ENCODE measurements around the gene KRTAP6-3.

Gene KRTAP6-3, protein sequence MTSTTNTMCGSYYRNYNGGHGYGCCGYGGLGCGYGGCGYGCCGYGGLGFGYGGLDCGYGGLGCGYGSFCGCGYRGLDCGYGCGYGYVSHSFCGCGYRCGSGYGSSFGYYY

DNA sequence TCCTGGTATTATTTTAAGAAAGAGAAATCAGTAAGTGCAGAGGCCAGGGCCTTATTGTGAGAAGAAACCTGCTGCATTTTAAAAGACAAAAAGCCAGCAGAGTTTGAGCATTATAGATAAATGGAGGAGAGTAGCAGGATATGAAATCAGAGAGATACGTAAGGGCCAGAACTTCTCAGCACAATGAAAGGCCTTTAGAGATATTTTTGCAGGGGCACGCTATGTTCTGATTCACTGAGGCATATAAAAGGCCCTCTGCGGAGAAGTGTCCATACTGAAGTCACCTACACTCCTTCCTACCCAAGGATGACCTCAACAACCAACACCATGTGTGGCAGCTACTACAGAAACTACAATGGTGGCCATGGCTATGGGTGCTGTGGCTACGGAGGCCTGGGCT is at the start of gene KRTAP6-3:
KRTAP6-3 (plus strand) TSS at position 301 of the 400 bp plus-strand sequence; CDS start at position 307, 6 bp downstream.
- no peak for DNase-seq

DNA sequence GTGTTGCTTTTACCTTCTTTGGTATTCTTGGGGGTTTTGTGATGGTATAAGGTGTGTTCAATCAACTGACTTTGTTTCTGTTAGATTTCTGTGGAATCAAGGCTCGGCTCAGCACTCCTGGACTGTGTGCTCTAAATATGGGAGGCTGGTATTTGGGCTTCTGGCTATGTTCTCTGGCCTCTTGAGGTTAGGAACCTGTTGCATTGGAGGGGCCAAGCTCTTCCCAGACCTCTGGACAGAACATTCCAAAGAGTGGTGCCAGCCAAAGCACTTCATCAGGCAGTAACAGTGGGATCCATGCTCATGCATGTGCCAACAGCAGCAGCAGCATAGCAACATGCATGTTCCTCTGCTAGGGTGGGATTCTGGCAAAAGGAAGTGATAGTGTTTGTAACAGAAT is 39.5 kb upstream of the KRTAP6-3 start:
- DNase-seq: no peak

DNA sequence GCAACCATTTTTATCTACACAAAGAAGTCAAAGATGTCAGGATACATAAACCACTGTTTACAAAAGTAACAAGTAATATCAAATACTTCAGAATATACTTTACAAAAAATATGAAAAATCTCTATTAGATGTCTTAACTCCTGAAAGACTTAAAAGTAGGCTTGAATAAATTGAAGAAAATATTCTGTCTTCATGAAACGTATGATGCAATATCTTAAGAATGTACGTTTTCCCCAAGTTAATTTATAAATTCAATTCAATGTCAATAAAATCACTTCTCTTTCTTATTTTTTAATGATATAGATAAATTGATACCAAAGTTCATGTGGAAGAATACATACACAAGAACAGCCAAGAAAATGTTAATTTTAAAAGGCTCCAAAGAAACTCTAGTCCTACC is 37.1 kb upstream of the KRTAP6-3 start:
- no peak for DNase-seq

DNA sequence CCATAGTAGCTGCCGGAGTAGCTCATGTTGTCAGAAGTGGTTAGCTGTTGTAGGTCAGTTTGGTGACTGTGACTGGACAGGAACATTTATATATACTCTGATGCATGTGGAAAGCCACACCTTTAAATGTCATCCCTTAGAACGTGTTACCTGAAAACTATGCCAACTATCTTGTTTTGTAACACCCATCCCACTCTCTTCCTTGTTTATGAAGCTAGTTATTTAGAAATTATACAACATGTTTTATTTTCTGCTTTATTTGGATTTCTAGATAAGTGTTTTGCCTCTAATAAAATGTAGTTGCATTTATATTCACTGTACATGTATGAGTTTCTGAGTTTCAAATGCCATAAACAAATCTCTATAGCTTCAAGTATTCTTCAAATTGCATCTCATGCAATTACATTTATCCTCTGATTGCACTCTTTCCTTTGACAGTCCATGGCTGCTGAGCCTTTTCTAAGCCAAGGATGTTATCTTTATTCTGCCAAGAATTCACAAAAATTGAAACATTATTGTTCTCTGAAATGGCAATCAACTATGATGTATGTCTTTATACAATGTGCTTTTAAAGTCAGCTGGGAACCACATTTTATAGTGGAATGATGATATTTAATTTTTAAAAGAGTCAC is 30.9 kb upstream of the KRTAP6-3 start, which contains the start of gene KRTAP19-7:
KRTAP19-7 (minus strand) TSS at position 51 of the 632 bp plus-strand sequence; CDS start at position 26, 25 bp downstream.
- no peak for DNase-seq

DNA sequence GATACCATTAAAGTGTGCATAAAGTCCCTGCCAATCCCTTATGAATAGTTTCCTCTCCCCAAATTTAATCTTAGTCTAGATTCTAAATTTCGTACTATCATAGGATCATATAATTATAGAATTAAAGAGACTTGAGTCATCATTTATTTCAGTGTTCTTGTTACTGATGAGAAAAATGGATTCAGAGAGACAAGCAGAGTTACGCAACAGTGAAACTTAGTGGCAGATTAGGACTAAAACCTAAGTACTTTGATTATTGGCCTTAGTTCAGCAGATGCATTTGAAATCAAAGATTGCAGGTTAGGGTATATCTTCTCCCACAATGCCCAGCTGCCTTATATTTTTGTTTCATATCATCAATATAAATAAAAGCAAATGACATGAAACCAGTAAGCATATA is 30.3 kb upstream of the KRTAP6-3 start:
- DNase-seq: no peak

DNA sequence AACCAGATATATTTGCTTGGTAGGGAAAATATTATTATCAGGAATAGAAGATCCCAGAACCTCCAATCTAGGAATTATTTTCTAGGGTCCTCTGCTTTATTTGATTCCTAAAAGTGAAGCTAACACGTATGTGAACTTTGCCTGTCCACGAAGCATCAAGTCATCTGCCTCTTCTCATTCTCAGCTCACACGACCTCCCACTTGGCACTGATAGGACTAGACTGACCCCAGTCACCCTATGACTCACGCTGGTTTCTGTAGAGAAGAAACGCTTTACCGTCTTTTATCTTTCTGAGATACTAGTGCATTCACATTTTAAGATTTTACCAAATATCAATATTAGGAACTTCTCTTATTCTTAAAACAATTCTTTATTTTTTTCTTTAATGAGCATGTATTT is 29.2 kb upstream of the KRTAP6-3 start:
- DNase-seq: no peak

DNA sequence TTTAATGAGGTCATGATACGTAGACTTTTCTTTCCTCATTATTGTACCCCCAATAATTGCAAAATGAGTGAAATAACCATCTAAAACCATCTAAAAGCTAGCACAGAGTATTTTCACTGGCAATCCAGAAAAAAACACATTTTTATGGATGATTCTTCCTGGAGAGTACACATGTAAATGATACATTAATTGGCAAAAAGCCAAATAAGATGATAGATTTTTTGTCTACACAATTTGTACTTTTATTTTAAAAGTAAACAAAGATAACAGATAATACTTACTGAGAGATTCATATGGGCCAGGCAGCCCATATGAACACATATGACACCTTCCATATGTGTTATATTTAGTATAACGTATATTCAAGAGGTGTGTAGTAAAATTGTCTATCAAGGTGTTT is 28.6 kb upstream of the KRTAP6-3 start:
- no peak for DNase-seq

DNA sequence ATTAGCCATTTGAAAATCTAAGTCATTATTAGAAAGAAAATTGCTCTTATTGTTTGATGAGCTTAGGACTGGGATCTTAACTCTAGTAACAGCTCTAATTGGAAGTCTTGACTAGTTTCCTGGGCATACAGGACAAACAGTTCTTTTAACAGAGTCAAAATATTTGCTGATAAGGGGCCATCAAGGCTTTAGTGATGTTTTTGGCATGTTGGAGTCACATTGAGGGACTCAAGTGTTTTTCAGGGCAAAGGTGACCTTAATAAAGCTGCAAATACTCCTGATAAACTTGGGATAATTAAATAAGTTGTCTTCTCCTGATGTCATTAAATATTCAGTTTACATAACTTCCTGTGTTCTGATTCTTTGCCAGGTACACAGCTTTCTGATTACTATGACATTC is 24.6 kb upstream of the KRTAP6-3 start:
- DNase-seq: no peak

DNA sequence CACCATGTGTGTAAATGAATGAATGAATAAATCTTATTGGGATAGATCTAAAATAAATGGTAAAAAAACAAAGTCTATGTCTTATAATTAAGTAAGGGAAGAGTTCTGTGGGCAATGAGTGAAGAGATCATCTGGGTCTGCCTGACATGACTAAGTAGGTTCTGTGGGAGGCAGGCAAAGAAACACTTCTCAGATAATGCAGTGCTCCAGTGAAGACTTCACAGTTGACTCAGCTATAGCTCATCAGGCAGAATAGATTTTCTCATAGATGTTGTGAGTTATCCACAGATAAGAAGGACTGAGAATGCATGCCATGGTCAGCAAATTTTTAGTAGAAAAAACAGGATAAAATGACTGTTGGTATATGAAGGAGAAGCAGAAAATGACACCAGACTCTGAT is 14.5 kb upstream of the KRTAP6-3 start:
- no peak for DNase-seq

DNA sequence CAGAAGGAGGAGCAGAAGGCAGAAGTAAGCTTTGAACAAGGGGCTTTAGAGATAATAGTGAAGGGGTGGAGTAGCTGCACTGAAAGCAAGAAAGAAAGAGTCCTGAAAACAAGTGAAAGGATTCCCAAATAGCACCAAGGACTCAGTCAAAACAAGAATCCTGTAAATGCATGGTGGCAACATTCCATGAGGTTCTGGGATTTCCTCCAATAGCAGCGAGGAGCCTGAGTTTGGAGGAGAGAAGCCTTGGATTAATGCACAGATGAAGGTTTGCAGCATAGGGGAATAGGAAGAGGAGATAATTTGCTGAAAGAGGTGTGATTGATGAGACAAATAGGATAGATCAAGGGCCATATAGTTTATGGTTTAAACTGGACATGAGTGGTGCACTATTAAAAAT is 12.9 kb upstream of the KRTAP6-3 start:
- no peak for DNase-seq

DNA sequence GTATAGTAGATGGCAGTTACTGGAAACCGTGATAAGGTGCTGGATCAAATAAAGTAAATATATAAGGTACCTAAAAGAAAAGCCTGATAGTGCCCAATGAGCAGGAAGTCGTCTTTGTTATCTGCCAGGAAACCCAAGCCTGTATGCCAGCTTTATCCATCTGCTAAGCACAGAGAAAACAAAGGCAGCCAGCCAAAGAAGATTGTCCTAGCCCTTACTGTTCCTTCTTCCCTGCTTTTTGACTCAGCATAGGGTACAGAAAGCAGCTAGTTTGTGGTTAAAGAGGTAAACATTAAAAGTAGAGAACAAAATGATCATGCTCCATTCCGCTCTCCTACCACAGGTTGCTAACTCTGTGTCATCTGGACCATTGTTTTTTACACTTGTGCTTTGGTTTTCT is 12.1 kb upstream of the KRTAP6-3 start:
- no peak for DNase-seq

DNA sequence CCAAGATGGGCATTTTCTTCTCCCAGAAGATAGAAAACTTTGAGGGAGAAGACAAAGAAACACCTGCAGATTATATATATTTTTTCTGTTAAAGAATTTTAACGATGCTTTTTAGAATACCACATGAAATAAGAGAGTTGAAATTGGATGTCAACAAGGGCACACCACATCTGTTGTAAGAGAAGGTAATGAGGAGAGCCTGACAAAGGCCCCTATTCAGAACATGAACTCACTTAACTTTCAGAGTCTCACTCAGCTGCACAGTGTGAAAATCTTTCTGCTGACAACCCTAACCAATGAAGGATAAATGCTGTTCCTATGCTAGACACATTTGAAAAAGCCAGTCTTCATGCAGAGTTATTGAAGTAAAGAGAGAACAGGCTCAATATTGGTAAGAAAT is 9.4 kb upstream of the KRTAP6-3 start:
- DNase-seq: no peak

DNA sequence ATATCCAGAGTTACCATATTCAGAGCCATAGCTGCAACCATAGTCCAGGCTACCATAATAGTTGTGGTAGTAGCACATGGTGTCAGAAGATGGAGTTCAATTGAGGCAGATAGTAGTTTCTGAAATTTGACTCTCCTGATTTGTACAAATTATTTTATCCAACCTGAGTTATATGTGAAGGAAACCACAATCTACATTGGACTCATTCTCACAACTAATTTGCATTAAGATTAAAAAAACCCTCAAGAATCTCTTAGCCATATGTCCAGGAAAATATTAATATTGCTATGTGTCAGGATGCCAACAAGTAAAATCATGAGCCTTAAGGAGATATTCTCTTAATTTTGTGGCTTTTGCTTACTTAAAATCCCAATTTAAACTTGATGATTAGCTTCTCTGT is 1.9 kb upstream of the KRTAP6-3 start, which contains the start of gene KRTAP22-2:
KRTAP22-2 (minus strand) TSS at position 101 of the 400 bp plus-strand sequence.
- DNase-seq: no peak

DNA sequence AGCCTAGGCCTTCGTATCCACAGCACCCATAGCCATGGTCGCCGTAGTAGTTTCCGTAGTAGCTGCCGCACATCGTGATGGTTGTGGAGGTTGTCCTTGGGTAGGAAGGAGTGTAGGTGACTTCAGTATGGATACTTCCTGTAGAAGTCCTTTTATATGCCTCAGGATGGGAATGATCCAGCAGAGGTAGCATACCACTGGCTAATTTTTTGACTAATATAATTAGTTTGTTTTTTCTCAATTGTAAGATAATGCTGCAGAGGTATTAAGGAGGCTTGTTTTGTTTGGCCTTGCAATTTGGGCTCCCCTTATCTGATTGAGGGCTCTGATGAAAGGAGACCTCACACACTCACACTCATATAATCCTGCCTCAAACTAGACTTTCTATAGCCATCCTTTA is 6.6 kb downstream of the KRTAP6-3 start, which contains the start of gene KRTAP6-2:
KRTAP6-2 (minus strand) TSS at position 101 of the 400 bp plus-strand sequence; CDS start at position 73, 28 bp downstream.
- DNase-seq: no peak

DNA sequence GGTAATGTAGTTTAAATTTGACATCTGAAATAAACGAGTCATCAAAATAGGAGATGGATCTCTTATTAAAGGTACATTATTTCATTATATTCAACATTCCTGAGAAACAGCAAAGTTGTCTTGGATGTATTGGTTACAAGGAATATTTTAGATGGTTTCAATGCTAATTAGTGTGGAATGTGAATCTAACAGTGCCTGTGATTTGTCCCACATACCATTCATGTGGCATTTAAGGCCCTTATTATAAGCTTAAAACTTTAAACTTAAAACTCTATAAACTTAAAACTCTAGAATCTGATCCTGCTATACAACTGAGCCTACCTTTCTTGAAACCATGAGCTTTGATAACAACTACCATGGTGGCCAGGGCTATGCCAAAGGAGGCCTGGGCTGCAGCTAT is 8.5 kb downstream of the KRTAP6-3 start, which contains the start of gene KRTAP22-1:
KRTAP22-1 (plus strand) TSS at position 301 of the 400 bp plus-strand sequence.
- DNase-seq: no peak

DNA sequence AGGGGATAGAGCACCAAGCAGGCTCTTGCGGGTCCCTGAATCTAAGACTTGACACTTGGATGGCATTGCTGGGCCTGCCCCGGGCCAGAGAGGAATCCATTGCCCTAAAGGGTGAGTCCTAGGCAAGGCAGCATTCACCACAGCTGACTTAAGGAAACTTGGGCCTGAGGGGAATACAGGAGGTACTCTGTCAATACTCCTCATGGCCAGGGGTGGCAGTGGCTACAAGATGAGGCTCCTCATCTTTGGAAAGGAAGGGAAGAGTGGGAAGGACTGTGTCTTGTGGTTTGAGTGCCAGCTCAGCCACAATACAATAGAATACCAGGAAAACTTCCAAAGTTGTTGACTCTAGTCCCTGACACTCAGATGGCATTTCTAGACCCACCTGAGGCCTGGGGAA is 13.7 kb downstream of the KRTAP6-3 start:
- DNase-seq: no peak

DNA sequence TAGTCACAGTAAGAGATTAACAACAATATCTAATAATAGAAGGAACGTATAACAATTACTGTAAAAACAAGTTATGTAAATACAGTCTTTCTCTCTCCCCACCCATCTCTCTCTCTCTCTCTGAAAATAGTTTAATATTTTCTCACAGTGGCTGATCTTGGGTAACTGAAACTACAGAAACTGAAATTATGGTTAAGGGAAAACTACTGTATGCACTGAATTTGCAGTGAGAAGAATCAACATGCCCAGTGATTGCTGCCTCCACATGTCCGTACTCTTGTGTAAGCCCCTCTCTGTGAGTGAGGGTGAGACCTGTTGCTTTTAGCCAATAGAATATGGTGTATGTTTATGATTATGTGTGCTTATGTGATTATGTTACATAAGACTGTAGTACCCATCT is 19.9 kb downstream of the KRTAP6-3 start:
- no peak for DNase-seq

DNA sequence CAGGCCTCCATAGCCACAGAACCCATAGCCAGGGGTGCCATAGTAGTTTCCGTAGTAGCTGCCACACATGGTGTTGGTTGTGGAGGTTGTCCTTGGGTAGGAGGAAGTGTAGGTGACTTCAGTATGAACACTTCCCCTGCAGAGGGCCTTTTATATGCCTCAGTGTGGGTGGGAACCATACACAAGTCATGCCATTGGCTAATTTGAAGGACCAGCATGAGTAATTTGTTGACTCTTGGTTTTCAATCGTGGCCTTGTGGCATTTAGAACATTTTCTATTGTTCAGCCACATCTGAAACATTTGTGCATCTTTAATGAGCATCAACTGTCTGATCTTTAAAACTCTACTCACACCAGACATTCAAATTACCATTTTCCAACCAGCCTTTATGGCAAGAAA is 21.6 kb downstream of the KRTAP6-3 start, which contains the start of gene KRTAP6-1:
KRTAP6-1 (minus strand) TSS at position 95 of the 400 bp plus-strand sequence; CDS start at position 69, 26 bp downstream.
- DNase-seq: no peak

DNA sequence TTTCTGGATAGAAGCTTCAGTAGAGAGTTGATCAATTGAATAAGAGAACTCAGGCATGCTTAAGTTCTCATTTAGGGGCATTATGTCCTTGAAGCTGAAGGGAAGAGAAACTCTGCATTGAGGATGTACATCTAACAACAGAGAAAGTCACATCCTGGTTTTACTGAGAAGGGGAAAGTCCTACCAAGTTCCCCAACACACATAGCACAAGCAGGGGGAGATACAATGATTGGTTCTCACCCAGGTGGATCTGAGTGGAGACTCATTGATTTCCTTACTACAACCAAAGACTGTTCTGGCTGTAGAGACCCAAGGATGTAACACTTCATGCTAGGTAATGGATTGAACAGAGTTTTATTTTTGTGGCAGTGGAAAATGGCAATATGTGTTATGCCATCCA is 23.0 kb downstream of the KRTAP6-3 start:
- no peak for DNase-seq

DNA sequence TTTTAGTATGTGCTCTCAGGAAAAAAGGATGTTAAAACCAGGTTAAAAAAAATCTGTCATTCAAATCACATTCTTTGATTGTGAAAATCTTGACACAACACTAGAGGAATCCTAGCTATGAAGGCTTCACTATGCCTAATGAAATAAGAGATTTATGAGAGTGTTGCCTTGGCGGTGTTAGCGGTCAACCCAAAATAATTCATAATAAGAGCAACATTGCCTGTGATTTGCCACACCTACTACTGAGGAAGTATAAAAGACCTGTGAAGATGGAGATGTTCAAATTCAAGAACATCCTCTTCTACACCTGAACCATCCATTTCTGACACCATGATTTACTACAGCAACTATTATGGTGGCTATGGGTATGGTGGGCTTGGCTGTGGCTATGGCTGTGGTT is 23.9 kb downstream of the KRTAP6-3 start, which contains the start of gene KRTAP20-1:
KRTAP20-1 (plus strand) TSS at position 301 of the 400 bp plus-strand sequence; CDS start at position 331, 30 bp downstream.
- no peak for DNase-seq

DNA sequence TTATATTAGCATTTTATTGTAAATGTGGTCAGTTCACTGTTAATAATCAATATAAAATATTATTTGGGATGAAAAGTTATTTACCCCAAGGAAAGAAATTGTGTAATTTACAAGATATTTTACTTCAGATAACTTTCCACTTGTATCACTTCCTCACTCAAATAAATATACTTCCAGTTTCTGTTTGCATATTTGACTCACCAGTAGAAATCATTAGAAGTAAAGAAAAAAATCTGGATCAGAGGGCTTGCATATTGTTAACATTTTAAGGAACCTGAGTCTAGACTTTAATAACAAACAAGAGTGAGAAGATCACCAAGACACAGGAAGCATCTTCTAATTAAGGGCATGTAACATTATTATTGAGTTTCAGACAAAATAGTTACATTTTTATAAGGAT is 27.8 kb downstream of the KRTAP6-3 start:
- no peak for DNase-seq

DNA sequence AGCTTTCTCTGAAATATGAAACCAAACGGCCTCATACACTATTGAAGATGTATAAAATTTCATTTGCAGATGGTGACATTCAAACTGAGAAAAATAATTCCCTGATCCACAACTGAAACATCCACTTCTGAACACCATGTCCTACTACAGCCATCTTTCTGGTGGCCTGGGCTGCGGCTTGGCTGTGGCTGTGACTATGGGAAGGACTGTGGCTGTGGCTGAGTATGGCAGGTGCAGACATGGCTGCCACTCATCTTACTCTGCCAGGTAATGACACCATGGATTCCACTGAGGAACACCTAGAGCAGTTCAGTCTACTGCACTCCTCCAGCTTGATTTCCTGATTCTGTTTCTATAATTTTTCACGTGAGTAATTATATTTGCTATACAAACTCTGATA is 28.3 kb downstream of the KRTAP6-3 start, which contains the start of gene KRTAP20-4:
KRTAP20-4 (plus strand) TSS at position 106 of the 400 bp plus-strand sequence.
- no peak for DNase-seq

DNA sequence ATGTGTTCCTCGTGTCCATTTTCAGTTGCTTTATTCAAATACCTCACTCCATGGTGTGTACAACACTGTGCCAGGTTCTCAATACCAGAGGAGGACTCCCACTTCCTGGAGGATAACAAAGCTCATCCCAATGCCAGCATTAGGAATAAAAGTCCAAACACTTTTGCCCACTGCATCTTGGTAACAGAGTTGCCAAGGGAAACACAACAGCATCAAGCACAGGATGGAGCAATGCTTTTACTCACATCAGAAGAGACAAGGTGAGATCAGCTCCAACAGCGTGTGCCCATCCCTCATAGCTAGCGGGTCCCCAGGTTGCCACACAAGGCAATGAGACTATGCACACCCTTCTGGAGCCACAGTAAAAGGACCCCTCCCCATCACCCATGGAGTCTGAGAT is 31.1 kb downstream of the KRTAP6-3 start:
- DNase-seq: no peak

DNA sequence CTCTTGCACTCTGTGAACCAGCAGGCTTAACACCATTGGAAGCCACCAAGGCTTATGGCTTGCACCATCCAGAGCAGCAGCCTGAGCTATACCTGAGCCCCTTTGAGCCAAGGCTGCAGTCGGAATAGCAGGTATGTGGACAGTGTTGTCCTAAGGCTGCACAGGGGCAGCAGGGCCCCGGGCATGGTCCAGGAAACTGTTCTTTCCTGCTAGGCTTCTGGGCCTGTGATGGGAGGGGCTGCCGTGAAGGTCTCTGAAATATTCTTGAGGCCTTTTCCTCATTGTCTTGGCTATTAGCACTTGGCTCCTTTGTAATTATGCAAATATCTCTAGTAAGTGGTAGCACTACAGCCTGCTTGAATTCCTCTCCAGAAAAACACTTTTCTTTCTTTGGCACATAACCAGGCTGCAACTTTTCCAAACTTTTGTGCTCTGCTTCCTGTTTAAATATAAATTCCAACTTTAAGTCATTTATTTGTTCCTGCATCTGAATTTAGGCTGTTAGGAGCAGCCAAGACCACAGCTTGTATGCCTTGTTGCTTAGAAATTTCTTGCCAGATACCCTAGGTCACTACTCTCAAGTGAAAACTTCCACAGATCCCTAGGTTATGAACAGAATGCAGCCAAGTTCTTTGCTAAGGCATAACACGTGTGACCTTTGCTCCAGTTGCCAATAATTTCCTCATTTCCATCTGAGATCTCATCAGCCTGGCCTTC is 33.4 kb downstream of the KRTAP6-3 start:
- no peak for DNase-seq
